H9 (cell line): Measurements from ENCODE around the gene PKMYT1. TPM values are rescaled to one million over a fixed set of nuclear protein-coding genes. Genes with fewer than 3 reads are reported as not detected.

Experiments used
- DNase-seq: peaks from one replicate; pipeline ENCODE4 v3.0.0-alpha.2; 2017
- H2AFZ ChIP-seq: one replicate; pipeline ENCODE4 v1.6.1; 2013; ENCODE audit warnings: mild to moderate bottlenecking, low read length, control low read depth, moderate library complexity
- H2AK5ac ChIP-seq: 2 replicates; pipeline ENCODE4 v1.6.1; 2013; ENCODE audit warnings: low read length, control low read depth, mixed read lengths; ENCODE audit not compliant: insufficient read length
- H2BK120ac ChIP-seq: one replicate; pipeline ENCODE4 v1.6.1; 2013; ENCODE audit warnings: low read depth, mild to moderate bottlenecking, low read length, control low read depth, inconsistent platforms; ENCODE audit not compliant: poor library complexity, severe bottlenecking
- H2BK12ac ChIP-seq: 2 replicates; pipeline ENCODE4 v1.6.1; 2013; ENCODE audit warnings: low read length, control low read depth, mixed read lengths, low read depth; ENCODE audit not compliant: insufficient read length
- H2BK15ac ChIP-seq: 2 replicates; pipeline ENCODE4 v1.6.1; 2013; ENCODE audit warnings: low read depth, low read length, control low read depth
- H2BK20ac ChIP-seq: one replicate; pipeline ENCODE4 v1.6.1; 2013; ENCODE audit warnings: low read depth, mild to moderate bottlenecking, low read length, control low read depth, inconsistent platforms; ENCODE audit not compliant: poor library complexity, severe bottlenecking
- H2BK5ac ChIP-seq: 2 replicates; pipeline ENCODE4 v1.6.1; 2013; ENCODE audit warnings: low read length, control low read depth, mixed read lengths; ENCODE audit not compliant: insufficient read length
- H3K14ac ChIP-seq: 2 replicates; pipeline ENCODE4 v1.6.1; 2013; ENCODE audit warnings: low read length, control low read depth; ENCODE audit not compliant: insufficient read depth
- H3K18ac ChIP-seq: 2 replicates; pipeline ENCODE4 v1.6.1; 2013; ENCODE audit warnings: low read depth, mild to moderate bottlenecking, mixed read lengths, low read length, control low read depth; ENCODE audit not compliant: insufficient read length
- H3K23ac ChIP-seq: 2 replicates; pipeline ENCODE4 v1.6.1; 2013; ENCODE audit warnings: low read length, control low read depth, mixed read lengths, low read depth; ENCODE audit not compliant: insufficient read length
- H3K23me2 ChIP-seq: 2 replicates; pipeline ENCODE4 v1.6.1; 2013; ENCODE audit warnings: low read depth, mild to moderate bottlenecking, mixed read lengths, low read length, control low read depth; ENCODE audit not compliant: insufficient read length, poor library complexity, severe bottlenecking
- H3K27ac ChIP-seq: 2 replicates; pipeline ENCODE4 v1.5.1; 2013; ENCODE audit warnings: low read length, control low read depth, mixed read lengths, low read depth; ENCODE audit not compliant: insufficient read length
- H3K27me3 ChIP-seq: 2 replicates; pipeline ENCODE4 v1.6.1; 2013; ENCODE audit warnings: low read length, control low read depth, inconsistent platforms; ENCODE audit not compliant: insufficient read depth
- H3K4ac ChIP-seq: 2 replicates; pipeline ENCODE4 v1.6.1; 2013; ENCODE audit warnings: low read depth, mild to moderate bottlenecking, control low read depth, inconsistent platforms, low read length, moderate library complexity
- H3K4me1 ChIP-seq: 2 replicates; pipeline ENCODE4 v1.6.1; 2013; ENCODE audit warnings: low read length, control low read depth, inconsistent platforms; ENCODE audit not compliant: insufficient read depth
- H3K4me2 ChIP-seq: 2 replicates; pipeline ENCODE4 v1.6.1; 2013; ENCODE audit warnings: low read length, control low read depth, mixed read lengths; ENCODE audit not compliant: insufficient read length, insufficient read depth
- H3K56ac ChIP-seq: 2 replicates; pipeline ENCODE4 v1.6.1; 2013; ENCODE audit warnings: low read depth, mild to moderate bottlenecking, mixed read lengths, low read length, control low read depth; ENCODE audit not compliant: insufficient read length
- H3K79me1 ChIP-seq: 2 replicates; pipeline ENCODE4 v1.6.1; 2013; ENCODE audit warnings: low read depth, mild to moderate bottlenecking, moderate library complexity, low read length, control low read depth, inconsistent platforms; ENCODE audit not compliant: insufficient read depth, poor library complexity, severe bottlenecking
- H3K79me2 ChIP-seq: 2 replicates; pipeline ENCODE4 v1.6.1; 2013; ENCODE audit warnings: low read length, control low read depth, inconsistent platforms; ENCODE audit not compliant: insufficient read depth
- H3K9ac ChIP-seq: 2 replicates; pipeline ENCODE4 v1.6.1; 2013; ENCODE audit warnings: low read length, control low read depth, mixed read lengths; ENCODE audit not compliant: insufficient read length; ENCODE audit errors: extremely low read depth
- H3K9me3 ChIP-seq: one replicate; pipeline ENCODE4 v1.6.1; 2013; ENCODE audit warnings: low read depth, low read length, inconsistent platforms; ENCODE audit not compliant: control insufficient read depth
- H3T11ph ChIP-seq: one replicate; pipeline ENCODE4 v1.6.1; 2013; ENCODE audit warnings: mild to moderate bottlenecking, low read length, control low read depth, inconsistent platforms
- H4K20me1 ChIP-seq: one replicate; pipeline ENCODE4 v1.6.1; 2013; ENCODE audit not compliant: control insufficient read depth, insufficient read length, insufficient read depth
- H4K5ac ChIP-seq: 2 replicates; pipeline ENCODE4 v1.6.1; 2013; ENCODE audit warnings: low read depth, mild to moderate bottlenecking, mixed read lengths, low read length, control low read depth; ENCODE audit not compliant: insufficient read length
- H4K8ac ChIP-seq: replicated peaks from 2 replicates; pipeline ENCODE4 v1.6.1; 2013; ENCODE audit warnings: low read length, control low read depth, mixed read lengths, low read depth; ENCODE audit not compliant: insufficient read length
- H4K91ac ChIP-seq: 2 replicates; pipeline ENCODE4 v1.6.1; 2013; ENCODE audit warnings: low read depth, mild to moderate bottlenecking, moderate library complexity, mixed read lengths, low read length, control low read depth; ENCODE audit not compliant: insufficient read length
- H3K27ac Mint-ChIP-seq, 3 experiments: 2 replicates in 2 of 3; 3 replicates in 1 of 3; pipeline ENCODE4 v1.8.0; 2020 to 2021; ENCODE audit warnings: mixed read lengths in 3 of 3, mild to moderate bottlenecking in 1 of 3, moderate library complexity in 1 of 3
- H3K27me3 Mint-ChIP-seq: 2 replicates; pipeline ENCODE4 v1.8.0; 2021; ENCODE audit warnings: low read depth, mild to moderate bottlenecking, moderate library complexity, mixed read lengths
- H3K36me3 Mint-ChIP-seq, 3 experiments: 2 replicates in 2 of 3; 3 replicates in 1 of 3; pipeline ENCODE4 v1.8.0; 2020 to 2021; ENCODE audit warnings: low read depth in 3 of 3, mixed read lengths in 3 of 3; ENCODE audit not compliant: insufficient read depth in 1 of 3
- H3K4me1 Mint-ChIP-seq, 2 experiments: 2 replicates each; pipeline ENCODE4 v1.8.0; 2020; ENCODE audit warnings: mixed read lengths in 2 of 2
- H3K4me3 Mint-ChIP-seq, 2 experiments: 2 replicates in 1 of 2; 3 replicates in 1 of 2; pipeline ENCODE4 v1.8.0; 2020 to 2021; ENCODE audit warnings: mild to moderate bottlenecking in 2 of 2, mixed read lengths in 2 of 2, moderate library complexity in 1 of 2
- H3K9me3 Mint-ChIP-seq, 2 experiments: 2 replicates in 1 of 2; 3 replicates in 1 of 2; pipeline ENCODE4 v1.8.0; 2020; ENCODE audit warnings: mild to moderate bottlenecking in 2 of 2, mixed read lengths in 2 of 2, moderate library complexity in 1 of 2
- CTCF ChIP-seq: fragments of 200-600 bp; sonication (generic); conservative IDR thresholded peaks from 3 replicates; pipeline ENCODE4 v1.8.0; 2021; ENCODE audit warnings: antibody characterized with exemption, mild to moderate bottlenecking
- WGBS: extraction: QIAGEN DNeasy Blood & Tissue Kit; methylation state at CpG from one replicate; pipeline ENCODE4 v1.1.7; 2013; ENCODE audit warnings: missing lambda C conversion rate, low lambda C conversion rate, mixed read lengths; ENCODE audit not compliant: insufficient read length; ENCODE audit errors: extremely low coverage; 5-methylcytosine and 5-hydroxymethylcytosine counted together
- total RNA-seq: library from RNA; stranded (reverse); gene quantifications from 2 replicates; pipeline ENCODE4 v1.2.1, GENCODE V29; 2021

PKMYT1 gene
- total RNA-seq, 1 experiment from 2014 or later = 114 TPM

DNA sequence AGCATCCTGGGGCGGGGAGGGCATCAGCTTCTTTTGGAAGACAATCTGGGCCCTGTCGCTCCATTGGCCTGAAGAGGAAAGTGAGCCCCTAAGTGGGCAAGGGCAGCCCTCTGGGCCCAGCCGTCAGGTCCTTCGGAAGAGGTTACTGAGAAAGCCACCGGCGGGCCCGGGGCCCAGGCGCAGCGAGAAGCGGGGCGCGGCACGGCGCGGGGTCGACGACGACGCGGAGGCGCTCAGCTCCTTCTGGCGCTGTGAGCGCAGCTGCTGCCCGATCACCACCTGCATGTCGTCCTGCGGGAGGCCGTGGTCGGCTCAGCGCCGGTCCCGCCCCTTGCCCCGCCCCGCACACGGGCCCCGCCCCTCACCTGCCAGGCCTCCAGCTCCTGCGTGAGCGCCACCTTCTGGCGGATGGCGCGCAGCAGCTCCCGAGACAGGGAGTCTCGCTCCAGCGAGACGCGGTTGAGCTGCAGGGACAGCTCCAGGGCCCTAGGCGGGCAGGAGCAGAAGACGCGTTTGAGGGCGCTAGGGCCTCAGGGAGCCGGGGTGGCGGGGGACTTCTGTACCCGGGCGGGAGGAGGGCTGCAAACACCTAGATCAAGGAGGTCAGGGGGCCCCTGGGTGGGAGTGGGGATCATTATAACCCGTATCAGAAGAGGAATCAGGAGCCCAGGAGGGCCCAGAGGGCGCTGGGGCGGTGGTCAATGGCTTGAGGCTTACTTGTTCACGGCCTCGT lies 47.9 kb upstream of the PKMYT1 start:
- H3K27me3 ChIP-seq = no peaks in the 10 kb centered on the region
- peaks cover 3% of the 10 kb centered on the region for H3K23me2 ChIP-seq
- Mint-ChIP-seq H3K4me1 (peaks cover 14 to 43% of the 10 kb centered on the region in 2 experiments), H3K27me3 (peaks cover 9% of the 10 kb centered on the region), H3K36me3 (peaks cover 13 to 38% (median 34%) of the 10 kb centered on the region in 3 experiments), H3K9me3 (no peaks in the 10 kb centered on the region), H3K27ac (no peak overlapping the region), H3K4me3 (peak overlapping the region in 1 of 2 experiments; percentile 51; a peak in 2 of 5 replicates)
- H2BK5ac ChIP-seq = no peak overlapping the region
- no peaks in the 10 kb centered on the region for H3K9me3 ChIP-seq
- WGBS = no CpG with 5 or more reads among the region's 58 CpGs
- no peak overlapping the region for H4K8ac ChIP-seq
- no peaks in the 10 kb centered on the region for H3K4me1 ChIP-seq
- H2BK120ac ChIP-seq = no peak overlapping the region
- H4K20me1 ChIP-seq = peaks cover 3% of the 10 kb centered on the region
- no peaks in the 10 kb centered on the region for H3K79me1 ChIP-seq
- H3K4me2 ChIP-seq = no peak overlapping the region
- no peak overlapping the region for H2AK5ac ChIP-seq
- no peak overlapping the region for H2AFZ ChIP-seq
- H2BK20ac ChIP-seq = no peak overlapping the region
- no peak overlapping the region for H3K56ac ChIP-seq
- H3K23ac ChIP-seq = no peak overlapping the region
- H2BK15ac ChIP-seq = no peak overlapping the region
- no peak overlapping the region for H4K91ac ChIP-seq
- peak; percentile 93 for TF ChIP-seq CTCF
- H3K9ac ChIP-seq = no peak overlapping the region
- H4K5ac ChIP-seq = no peak overlapping the region
- H3K4ac ChIP-seq = no peak overlapping the region
- no peak overlapping the region for H3T11ph ChIP-seq
- H3K27ac ChIP-seq = no peak overlapping the region
- no peak overlapping the region for H3K14ac ChIP-seq
- no peak overlapping the region for H2BK12ac ChIP-seq
- no peaks in the 10 kb centered on the region for H3K79me2 ChIP-seq
- no peak overlapping the region for H3K18ac ChIP-seq
- peak; percentile 97 for DNase-seq
